C1 segment of cervical spinal cord (tissue), 14 donors: Measurements from ENCODE around the gene MPHOSPH9.
"Not testable (repeated sequence)": the region's sequence is repeated elsewhere in the genome, so short reads cannot be mapped to it uniquely, and the experiment has no call there.

Source experiments
- DNase-seq, 14 donors: peaks; one replicate each; lab custom pipeline; 2025; lab: John Stamatoyannopoulos, UW

The MPHOSPH9 gene

GRCh38 chr12:123254853-123255446 is 22.0 kb upstream of the MPHOSPH9 start:
- DNase-seq, result no peak

GRCh38 chr12:123253641-123254459 is 20.9 kb upstream of the MPHOSPH9 start:
- peak in 10 of 14 donors; percentile 38 to 86 (median 74) for DNase-seq

GRCh38 chr12:123252365-123252764 is 19.4 kb upstream of the MPHOSPH9 start:
- not testable (repeated sequence) for DNase-seq

- no peak for DNase-seq
Observed at GRCh38 chr12:123251403-123252076, 18.6 kb upstream of the MPHOSPH9 start.

DNA sequence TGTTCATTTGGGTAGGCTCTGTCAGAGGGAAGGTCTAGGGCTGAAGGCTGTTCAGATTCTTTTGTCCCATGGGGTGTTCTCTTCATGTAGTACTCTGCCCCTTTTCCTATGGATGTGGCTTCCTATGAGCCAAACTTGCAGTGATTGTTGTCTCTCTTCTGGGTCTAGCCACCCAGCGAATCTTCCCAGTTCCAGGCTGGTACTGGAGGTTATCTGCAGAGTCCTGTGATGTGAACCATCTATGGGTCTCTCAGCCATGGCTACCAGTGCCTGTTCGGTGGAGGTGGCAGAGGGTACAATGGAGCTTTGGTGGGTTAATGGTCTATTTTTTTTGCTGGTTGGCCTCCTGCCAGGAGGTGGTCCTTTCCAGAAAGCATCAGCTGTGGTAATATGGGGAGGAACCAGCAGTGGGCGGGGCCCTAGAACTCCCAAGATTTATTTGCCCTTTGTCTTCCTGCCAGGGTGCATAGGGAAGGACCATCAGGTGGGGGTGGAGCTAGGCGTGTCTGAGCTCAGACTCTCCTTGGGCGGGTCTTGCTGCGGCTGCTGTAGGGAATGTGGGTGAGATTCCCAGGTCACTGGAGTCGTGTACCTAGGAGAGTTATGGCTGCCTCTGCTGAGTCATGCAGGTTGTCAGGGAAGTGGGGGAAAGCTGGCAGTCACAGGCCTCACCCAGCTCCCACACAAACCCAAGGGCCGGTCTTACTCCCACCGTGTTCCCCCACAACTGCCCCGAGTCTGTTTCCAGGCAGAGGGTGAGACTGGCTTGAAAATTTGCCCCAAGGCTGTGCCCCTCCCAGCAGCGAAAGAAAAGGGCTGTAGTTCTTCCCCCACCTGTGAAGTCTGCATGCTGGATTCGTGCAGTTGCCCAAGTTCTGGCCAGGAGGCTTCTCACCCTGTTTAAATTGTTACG is 17.8 kb upstream of the MPHOSPH9 start:
- no peak for DNase-seq

GRCh38 chr12:123248996-123249741 is 16.2 kb upstream of the MPHOSPH9 start:
- not testable (repeated sequence) for DNase-seq

- DNase-seq, result not testable (repeated sequence)
Observed at GRCh38 chr12:123248129-123248528, 15.2 kb upstream of the MPHOSPH9 start.

GRCh38 chr12:123245678-123246077 is 12.7 kb upstream of the MPHOSPH9 start:
- DNase-seq, result no peak

GRCh38 chr12:123243671-123244262 is 10.8 kb upstream of the MPHOSPH9 start:
- no peak for DNase-seq

GRCh38 chr12:123242116-123242904 is 9.4 kb upstream of the MPHOSPH9 start:
- DNase-seq, result peak in 5 of 14 donors; percentile 14 to 83 (median 21)

- DNase-seq, result no peak
Observed at GRCh38 chr12:123238961-123239360, 6.0 kb upstream of the MPHOSPH9 start.

- DNase-seq, result peak in 1 of 14 donors; percentile 21
Observed at GRCh38 chr12:123238330-123238682, 5.4 kb upstream of the MPHOSPH9 start.

DNA sequence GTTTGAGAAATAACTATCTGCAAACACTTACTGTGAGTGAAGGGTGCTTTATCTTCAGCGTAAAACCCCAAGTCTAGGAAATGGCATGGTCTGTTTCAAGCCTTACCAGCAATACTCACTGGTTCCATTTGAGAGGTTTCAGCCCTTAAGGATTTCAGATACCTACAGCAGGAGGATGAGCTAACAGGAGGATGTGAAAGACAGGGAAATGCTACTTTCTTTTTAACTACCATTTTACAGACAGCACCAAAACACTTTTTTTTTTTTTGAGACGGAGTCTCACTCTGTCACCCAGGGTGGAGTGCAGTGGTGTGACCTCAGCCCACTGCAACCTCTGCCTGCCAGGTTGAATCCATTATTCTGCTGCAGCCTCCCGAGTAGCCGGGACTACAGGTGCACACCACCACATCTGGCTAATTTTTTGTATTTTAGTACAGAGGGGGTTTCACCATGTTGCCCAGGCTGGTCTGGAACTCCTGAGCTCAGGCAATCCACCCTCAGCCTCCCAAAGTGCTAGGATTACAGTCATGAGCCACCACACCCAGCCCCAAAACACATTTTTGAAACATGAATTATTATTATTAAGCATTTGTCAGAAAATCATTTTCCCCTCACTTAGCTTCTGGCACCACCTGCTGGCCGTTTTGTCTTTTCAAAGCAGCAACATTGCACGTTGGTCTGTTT is 4.8 kb upstream of the MPHOSPH9 start:
- peak in 2 of 14 donors; percentile 13 to 21 for DNase-seq

DNA sequence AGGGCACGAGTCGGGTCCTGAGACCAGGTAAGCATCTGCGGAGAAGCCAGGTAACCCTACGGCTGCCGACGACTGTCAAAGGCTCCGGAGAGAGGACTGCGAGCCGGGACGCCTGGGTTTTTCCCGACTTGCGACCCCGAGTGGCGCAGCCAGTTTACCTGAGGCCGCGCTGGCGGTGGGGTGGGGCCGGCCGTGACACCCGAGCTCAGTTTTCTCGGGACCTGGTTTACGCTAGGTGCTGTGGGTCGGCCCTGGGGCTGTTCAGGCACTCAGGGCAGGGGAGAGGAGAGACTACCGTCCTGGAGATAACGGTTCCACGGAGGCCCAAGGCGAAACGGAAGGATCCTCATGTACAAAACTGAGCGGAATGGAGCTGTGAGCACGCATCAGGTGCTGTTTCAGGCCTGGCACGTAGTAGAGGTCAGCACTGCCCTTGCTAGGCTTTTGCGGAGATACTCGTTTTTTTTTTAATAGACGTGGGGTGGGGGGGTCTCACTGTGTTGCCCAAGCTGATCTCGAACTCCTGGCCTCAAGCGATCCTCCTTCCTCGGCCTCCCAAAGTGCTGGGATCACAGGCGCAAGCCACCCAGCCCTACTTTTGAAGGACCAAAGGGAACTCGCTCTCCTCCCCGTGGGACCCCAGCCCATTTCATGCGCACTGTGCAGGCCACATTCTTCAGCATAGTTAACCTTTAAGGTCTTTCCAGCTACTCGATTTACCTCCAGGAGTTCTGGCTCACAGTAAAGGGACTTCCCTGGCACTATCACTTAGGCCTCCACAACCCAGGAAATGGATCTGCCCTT is 766 bp upstream of the MPHOSPH9 start:
- DNase-seq, result no peak

DNA sequence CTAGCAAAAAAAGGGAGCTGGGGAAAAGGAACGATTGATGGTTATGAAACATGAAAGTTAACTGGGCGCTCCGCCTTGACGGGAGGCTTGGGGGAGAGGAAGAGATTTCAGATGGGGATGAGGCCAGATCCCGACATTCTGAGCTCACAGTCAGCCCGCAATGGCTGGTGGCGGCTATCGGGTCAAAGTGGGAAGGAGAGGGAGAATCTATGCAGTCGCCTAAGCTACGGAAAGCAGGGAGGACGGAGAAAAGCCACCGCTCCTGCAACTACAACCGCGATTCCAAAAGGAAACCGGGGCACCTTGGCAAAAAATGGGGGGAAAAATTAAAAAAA is 502 bp downstream of the MPHOSPH9 start:
- peak in 2 of 14 donors; percentile 70 to 80 for DNase-seq

DNA sequence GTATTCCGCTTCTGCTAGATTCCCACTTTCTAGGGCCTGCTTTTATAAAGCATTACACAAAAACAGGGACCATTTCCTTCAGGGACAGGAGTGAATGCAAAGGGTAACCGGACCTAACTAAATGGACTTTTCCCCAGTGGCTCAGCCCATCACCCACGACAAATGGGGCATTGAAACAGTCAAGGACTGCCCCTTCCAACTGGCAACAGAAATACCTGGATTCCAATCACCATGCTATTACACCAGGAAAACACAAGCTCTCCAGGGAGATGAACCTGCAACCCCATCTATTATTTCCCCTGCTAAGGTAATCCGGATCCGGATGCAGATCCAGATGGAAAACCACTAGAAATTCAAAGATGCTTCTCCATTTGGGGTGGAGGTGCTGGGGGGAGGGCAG is 1.0 kb downstream of the MPHOSPH9 start:
- DNase-seq, result no peak

DNA sequence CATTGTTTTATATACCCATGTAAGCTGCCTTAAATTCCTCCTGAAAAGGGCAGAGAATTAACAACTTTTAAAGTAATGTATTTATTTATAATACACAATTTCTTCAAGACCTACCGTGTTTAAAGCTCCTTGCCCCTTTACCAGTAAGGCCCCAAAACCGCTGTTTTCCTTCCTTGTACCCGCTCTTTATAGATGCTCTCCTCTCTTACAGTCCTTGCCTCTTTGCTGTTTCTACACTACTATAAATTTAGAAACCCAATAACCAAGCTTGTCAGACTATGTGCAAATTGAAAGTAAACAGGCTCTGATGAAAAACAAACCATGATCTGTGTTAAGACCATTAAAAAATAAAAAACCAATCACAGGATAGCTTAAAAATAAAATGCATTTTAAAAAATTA is 3.9 kb downstream of the MPHOSPH9 start:
- no peak for DNase-seq

DNA sequence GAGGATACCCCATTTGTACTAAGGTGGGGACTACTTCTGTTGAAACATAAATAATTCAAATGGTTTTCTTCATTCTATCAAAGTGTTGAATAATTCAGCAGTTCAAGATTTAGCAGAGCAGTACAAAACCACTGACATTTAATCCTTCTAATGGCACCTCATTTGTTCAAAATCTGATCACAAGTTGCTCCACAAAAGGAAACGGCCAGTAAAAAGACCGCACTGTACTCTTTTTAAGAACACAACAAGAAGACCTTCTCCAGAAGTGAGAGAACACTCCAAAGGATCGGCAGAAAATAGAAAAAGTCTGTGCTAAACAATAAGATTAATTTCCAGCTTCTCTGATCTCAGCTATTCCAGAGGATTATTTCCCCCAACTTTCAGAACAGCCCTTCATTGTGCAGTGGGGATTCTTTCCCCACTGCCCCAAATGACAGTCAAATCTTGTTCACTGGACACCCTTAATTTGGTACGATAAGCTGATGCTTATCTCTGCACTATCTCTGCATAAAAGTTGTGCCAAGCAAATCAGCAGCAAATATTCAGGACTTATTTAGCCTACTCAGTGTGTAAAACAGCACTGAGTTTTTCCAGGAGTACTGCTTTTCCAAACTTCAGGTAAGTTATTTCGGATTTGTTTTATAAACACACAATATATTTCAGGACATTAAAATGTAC is 5.2 kb downstream of the MPHOSPH9 start:
- no peak for DNase-seq
